HG02981 (cell line): ENCODE data around the gene CFAP298.
"Not testable (repeated sequence)": the region's sequence is repeated elsewhere in the genome, so short reads cannot be mapped to it uniquely, and the experiment has no call there.

Source experiments
- ATAC-seq: cut with Tn5 transposase; IDR thresholded peaks from one replicate; pipeline ENCODE4 v1.9.1; 2021; ENCODE audit warnings: mild to moderate bottlenecking, moderate library complexity; ENCODE audit not compliant: unreplicated experiment

The CFAP298 gene, protein sequence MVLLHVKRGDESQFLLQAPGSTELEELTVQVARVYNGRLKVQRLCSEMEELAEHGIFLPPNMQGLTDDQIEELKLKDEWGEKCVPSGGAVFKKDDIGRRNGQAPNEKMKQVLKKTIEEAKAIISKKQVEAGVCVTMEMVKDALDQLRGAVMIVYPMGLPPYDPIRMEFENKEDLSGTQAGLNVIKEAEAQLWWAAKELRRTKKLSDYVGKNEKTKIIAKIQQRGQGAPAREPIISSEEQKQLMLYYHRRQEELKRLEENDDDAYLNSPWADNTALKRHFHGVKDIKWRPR

DNA sequence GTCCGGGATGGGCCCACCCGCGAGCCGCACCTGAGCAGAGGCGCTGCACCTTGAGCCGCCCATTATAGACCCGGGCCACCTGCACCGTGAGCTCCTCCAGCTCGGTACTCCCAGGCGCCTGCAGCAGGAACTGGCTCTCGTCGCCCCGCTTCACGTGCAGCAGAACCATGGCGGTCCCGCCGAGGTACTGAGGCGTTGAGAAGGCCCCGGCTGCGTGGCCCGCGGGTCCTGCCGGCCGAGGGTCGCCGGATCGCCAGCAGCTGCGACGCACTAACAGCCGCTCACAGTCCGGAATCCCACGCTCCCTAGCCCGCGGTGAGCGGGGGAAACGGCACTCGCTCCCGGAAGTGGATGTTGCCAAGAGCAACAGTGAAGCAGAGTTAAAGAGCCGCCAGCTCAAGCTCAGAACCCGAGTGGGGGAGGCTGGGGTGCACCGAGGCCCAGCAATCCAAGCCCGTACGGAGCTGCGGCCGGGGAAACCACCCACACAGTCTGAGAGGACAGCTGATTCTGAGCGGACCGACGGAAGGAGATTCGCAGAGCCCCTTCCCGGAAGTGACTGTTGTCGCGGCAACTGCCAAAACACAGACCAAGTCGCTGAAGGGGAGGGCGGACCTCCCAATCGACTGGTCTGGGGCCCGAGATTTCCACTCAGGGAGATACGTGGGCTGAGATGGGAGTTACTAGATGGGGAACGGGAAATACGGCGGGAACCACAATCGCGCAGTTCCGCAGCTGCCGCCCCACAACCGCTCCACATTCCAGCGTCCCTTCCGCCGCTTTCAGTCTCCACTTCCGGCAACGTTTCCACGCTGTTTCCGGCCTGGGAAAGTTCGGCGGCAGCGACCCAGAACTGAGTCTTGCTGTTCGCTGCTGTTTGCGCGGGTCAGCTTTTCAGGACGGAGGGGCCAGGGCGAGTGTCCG, at the start of gene CFAP298:
CFAP298 (minus strand) TSS at position 303 of the 924 bp plus-strand sequence; CDS start at position 169, 134 bp downstream.
- ATAC-seq = peak; percentile 93

- not testable (repeated sequence) for ATAC-seq
Observed at GRCh38 chr21:32661026-32661782, 49.0 kb upstream of the CFAP298 start.

DNA sequence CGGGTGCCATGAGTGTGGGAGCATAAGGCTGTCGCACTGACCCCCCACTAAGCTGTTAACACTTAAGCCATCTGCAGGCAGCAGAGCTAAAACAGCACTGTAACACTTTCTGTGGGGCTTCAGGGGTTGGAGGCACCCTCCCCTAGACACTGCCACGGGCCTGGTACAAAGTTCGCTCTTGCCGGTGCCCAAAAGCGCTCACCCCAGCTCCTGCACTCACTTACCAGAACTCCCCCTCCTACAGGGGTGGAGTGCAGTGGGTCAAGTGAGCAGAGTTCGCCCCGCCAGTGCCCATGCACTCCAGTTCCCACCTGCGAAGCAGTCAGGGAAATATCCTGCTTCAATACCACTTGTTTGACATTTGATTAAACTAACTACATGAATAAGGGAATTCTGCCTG, 46.3 kb upstream of the CFAP298 start:
- no peak for ATAC-seq

DNA sequence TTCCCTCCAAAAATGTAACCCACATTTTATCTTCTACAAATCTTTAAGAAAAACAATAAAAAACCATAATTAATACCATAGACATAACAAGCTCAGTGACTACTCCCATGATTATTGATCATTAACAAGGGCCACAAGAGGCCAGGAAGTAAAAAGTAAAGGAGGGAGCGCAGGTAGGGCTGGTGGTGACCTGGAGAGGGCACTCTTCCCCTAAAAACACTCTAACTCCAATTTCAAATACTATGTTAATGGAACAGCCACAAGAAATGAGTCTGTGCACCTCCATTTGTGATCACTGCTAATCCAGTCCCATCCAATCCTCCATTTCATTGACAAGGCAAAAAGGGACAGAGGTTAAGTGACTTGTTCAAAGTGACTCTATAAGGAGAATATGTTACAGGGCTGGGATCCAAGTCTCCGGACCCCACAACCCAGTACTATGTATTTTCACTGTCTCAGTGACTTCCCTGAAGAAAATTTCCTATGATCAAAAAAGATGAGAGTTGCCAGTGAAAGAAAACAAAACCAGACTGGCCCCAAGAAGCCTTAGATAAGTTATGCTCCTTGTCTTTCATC, 41.2 kb upstream of the CFAP298 start:
- ATAC-seq = no peak

DNA sequence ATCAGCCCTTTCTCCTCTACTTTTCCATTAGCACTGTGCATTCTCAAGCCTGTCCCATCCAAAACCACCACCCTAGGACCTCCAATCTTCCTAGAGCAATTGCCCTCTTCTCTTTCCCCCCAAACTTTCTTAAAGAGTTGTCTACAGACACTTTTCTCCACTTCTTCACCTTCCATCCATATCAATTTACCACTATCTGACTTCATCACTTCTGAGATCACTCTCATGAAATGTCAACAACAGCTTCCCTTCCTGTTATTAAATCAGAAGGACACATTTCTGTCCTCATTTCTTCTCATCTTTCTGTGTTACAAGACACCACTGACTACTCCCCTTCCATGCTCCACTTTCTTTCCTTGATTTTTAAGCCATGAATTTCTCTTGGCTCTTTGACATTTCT, 36.0 kb upstream of the CFAP298 start:
- no peak for ATAC-seq

GRCh38 chr21:32645261-32646182, 33.3 kb upstream of the CFAP298 start:
- ATAC-seq = no peak

DNA sequence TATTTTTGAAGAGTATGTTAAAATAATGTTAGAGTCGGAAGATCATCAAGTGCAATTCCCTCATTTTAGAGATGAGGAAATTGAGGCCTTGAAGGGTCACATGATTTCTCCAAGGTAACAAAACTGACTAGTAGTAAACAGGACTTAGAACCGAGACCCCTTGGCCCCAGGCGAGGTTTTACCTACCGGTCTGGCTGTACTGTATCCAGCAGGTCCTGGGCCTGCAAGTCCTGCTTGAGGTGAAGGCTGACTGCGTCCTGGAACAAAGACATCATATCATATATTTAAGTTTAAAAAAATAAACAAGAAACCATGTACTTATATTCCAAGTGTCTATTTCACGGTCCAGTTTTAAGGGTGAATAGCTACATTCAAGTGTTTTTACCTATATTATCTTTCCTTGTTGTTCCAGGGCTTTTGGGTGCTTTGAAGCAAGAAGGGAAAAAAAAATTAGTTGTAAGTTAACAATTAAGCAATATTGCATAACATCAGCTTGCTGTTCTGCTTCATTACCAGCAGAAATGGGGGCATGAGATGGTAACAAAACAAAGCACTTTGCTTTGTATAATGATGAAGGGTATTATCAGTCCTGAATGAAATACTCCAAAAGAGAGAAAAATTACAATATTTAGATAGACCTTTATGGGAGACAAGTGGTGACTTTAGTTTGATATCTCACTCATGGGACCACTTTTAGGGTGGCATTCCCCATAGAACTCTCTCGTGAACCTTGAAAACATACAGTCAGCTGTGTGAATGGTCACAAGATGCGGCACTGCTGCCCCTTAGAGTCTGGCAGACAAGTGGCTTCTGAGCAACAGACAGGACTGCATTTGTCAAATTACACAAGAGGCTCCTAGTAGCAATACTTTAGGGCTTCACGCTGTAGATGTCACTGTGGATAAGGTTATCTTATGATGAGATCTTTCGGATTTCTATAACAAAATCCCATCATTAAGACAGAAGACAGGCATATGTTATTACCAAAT, 29.8 kb upstream of the CFAP298 start:
- ATAC-seq = no peak

- ATAC-seq = no peak
Observed at GRCh38 chr21:32626621-32627196, 14.5 kb upstream of the CFAP298 start.

DNA sequence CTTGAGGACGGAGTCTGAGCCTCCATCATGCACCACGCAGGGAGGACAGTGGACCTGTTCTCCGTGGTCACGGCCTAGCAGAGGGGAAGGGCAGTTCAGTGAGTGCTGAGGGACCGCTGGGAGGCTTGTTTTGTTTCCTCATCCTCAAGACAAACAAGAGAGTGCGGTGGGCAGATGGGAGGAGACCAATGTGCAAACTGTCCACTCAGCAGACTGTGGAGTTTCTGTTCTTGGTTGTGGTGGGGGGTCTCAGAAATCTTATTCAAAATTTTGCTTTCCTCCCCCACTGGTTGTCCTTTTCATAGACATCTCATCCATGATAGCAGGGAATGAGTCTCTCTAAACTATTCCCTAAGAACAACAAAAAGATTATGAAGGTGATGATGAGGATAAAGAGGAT, 6.0 kb upstream of the CFAP298 start:
- ATAC-seq = not testable (repeated sequence)

DNA sequence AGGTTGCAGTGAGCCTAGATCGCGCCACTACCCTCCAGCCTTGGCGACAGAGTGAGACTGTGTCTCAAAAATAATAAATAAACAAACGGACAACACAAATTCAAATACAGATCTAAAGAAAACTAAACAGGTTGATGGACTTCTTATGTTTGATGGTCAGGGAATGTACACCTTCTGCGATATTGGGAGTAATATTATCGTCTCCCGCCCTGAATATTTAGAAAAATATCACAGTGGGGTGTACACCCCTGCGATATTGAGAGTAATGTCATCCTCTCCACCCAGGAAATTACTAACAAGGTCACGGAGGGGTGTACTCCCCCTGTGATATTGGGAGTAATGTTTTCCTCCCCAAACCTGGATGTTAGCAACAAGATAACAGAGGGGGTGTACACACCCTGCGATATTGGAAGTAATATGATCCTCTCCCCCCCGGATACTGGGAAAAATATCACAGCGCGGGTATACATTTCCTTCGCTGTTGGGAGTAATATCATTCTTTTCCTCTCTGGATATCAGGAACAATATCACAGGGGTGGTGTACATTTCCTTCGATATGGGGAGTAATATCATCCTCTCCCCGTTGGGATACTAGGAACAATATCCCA, 1.4 kb upstream of the CFAP298 start:
- ATAC-seq = no peak

DNA sequence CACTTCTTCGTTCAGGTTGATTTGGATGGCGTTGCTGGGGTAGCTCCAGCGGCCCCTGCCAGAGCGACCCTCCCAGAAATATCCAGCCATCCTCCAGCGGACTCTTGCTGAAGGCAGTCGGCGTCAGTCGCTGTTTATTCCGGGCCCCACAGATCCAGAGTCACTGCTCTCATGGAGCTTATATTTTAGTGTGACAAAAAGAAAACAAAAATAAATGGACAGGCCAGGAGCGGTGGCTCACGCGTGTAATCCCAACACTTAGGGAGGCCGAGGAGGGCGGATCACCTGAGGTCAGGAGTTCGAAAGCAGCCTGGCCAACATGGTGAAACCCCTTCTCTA, 791 bp upstream of the CFAP298 start:
- ATAC-seq = no peak

DNA sequence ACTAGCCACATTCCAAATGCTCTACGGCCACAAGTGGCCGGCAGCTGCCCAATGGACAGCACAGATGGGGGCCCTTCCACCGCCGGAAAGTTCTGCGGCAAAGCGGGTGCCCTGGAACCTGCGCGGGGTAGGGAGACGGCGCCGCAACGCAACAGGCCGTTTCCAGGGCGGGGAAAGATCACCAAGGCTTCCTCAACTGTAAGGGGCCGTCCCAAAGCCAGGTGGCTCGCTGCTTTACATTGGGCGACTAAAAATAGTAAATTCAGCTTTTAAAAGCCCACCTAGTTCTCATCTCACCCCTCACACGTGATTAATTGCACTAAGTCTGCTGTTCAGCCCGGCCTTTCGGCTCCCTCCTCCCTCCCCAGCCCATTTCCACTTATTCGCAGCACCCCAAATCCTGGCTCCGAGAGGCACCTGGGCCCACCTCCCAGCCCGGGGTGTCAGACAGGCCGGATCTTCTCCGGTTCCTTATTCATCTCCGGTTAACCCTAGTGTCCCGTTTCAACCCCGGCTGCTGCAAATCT, 643 bp downstream of the CFAP298 start:
- peak; percentile 7 for ATAC-seq

- not testable (repeated sequence) for ATAC-seq
Observed at GRCh38 chr21:32610940-32611339, 1.2 kb downstream of the CFAP298 start.

DNA sequence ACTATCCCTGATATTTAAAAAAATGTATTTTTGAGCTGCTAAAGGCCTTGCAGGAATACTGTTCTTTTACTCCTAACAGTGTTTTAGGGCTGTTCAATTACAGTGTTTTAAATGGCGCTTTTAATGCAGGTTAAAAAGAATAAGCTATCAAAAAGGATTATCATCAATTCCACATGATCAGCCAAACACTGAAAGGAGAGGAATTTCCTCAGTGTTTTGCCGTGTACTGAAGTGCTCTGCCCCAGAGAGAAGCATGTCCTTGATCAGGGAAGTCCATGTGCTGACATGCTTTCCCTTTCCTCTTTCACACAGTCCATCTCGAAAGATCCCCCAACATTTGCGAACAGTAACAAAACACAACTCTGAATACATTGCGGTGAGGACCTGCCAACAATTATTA, 3.3 kb downstream of the CFAP298 start:
- no peak for ATAC-seq

GRCh38 chr21:32605469-32605868, 6.7 kb downstream of the CFAP298 start:
- ATAC-seq = no peak

GRCh38 chr21:32604464-32604863, 7.7 kb downstream of the CFAP298 start:
- ATAC-seq = no peak

- no peak for ATAC-seq
Observed at GRCh38 chr21:32603131-32603530, 9.0 kb downstream of the CFAP298 start.

DNA sequence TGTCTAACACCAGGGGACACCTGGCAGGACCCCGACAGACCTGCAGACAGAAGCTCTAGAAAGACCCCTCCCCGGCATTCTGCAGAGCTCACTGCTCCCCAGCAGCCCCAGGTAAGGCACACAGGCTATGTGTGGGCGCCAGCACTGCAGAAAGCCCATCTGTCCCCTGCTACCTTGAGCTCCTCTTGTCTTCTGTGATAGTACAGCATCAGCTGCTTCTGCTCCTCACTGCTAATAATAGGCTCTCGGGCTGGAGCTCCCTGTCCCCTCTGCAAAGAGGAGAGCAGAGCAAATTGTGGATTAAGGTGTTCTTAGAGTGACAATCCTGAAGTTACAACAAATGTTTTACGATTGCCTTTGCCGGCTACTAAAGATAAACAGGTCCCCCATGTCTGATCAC, 10.1 kb downstream of the CFAP298 start:
- no peak for ATAC-seq
